ENCODE results near the gene ZNF354C. TPM values are rescaled to one million over a fixed set of nuclear protein-coding genes. Genes with fewer than 3 reads are reported as not detected.
A peak's percentile ranks its signal among the peaks of the same experiment; 100 is the strongest.

Gene ZNF354C
- total and polyA plus RNA-seq, 9 of the 15 experiments (the other 6 are each of a cell fraction or from before 2014, with no cell fraction given): 0.01 to 0.08 (median 0.03) TPM; not detected in 1

GRCh38 chr5:179023528-179024189, 36.5 kb upstream of the ZNF354C start, which contains the start of gene ZNF879 (continued):
- TF ChIP-seq, protein P1, sequence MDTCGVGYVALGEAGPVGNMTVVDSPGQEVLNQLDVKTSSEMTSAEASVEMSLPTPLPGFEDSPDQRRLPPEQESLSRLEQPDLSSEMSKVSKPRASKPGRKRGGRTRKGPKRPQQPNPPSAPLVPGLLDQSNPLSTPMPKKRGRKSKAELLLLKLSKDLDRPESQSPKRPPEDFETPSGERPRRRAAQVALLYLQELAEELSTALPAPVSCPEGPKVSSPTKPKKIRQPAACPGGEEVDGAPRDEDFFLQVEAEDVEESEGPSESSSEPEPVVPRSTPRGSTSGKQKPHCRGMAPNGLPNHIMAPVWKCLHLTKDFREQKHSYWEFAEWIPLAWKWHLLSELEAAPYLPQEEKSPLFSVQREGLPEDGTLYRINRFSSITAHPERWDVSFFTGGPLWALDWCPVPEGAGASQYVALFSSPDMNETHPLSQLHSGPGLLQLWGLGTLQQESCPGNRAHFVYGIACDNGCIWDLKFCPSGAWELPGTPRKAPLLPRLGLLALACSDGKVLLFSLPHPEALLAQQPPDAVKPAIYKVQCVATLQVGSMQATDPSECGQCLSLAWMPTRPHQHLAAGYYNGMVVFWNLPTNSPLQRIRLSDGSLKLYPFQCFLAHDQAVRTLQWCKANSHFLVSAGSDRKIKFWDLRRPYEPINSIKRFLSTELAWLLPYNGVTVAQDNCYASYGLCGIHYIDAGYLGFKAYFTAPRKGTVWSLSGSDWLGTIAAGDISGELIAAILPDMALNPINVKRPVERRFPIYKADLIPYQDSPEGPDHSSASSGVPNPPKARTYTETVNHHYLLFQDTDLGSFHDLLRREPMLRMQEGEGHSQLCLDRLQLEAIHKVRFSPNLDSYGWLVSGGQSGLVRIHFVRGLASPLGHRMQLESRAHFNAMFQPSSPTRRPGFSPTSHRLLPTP (IDR thresholded peaks at IDR 0.05; ENCODE audit: borderline replicate concordance, extremely low read depth, insufficient read length): no peak
- TF ChIP-seq BRD9 (IDR thresholded peaks at IDR 0.05; ENCODE audit: low read depth, partially characterized antibody) (no peak), BCL6 (CRISPR knock-in tag; IDR thresholded peaks at IDR 0.05) (no peak), NUFIP1 (IDR thresholded peaks at IDR 0.05; ENCODE audit: partially characterized antibody) (no peak), SMC3 (conservative IDR thresholded peaks at IDR 0.05; ENCODE audit: insufficient read depth, low read depth, low read length) (no peak), ZNF263 (CRISPR knock-in tag; IDR thresholded peaks at IDR 0.05; ENCODE audit: borderline replicate concordance) (no peak), TOE1 (IDR thresholded peaks at IDR 0.05; ENCODE audit: borderline replicate concordance) (peak; percentile 37; the same call in 1 of the 2 replicates), TOE1 (CRISPR knock-in tag; IDR thresholded peaks at IDR 0.05; ENCODE audit: borderline replicate concordance, low read depth) (no peak), SUPT5H (IDR thresholded peaks at IDR 0.05) (no peak), PRMT5 (CRISPR knock-in tag; IDR thresholded peaks at IDR 0.05) (no peak)
- TF ChIP-seq, protein P2, sequence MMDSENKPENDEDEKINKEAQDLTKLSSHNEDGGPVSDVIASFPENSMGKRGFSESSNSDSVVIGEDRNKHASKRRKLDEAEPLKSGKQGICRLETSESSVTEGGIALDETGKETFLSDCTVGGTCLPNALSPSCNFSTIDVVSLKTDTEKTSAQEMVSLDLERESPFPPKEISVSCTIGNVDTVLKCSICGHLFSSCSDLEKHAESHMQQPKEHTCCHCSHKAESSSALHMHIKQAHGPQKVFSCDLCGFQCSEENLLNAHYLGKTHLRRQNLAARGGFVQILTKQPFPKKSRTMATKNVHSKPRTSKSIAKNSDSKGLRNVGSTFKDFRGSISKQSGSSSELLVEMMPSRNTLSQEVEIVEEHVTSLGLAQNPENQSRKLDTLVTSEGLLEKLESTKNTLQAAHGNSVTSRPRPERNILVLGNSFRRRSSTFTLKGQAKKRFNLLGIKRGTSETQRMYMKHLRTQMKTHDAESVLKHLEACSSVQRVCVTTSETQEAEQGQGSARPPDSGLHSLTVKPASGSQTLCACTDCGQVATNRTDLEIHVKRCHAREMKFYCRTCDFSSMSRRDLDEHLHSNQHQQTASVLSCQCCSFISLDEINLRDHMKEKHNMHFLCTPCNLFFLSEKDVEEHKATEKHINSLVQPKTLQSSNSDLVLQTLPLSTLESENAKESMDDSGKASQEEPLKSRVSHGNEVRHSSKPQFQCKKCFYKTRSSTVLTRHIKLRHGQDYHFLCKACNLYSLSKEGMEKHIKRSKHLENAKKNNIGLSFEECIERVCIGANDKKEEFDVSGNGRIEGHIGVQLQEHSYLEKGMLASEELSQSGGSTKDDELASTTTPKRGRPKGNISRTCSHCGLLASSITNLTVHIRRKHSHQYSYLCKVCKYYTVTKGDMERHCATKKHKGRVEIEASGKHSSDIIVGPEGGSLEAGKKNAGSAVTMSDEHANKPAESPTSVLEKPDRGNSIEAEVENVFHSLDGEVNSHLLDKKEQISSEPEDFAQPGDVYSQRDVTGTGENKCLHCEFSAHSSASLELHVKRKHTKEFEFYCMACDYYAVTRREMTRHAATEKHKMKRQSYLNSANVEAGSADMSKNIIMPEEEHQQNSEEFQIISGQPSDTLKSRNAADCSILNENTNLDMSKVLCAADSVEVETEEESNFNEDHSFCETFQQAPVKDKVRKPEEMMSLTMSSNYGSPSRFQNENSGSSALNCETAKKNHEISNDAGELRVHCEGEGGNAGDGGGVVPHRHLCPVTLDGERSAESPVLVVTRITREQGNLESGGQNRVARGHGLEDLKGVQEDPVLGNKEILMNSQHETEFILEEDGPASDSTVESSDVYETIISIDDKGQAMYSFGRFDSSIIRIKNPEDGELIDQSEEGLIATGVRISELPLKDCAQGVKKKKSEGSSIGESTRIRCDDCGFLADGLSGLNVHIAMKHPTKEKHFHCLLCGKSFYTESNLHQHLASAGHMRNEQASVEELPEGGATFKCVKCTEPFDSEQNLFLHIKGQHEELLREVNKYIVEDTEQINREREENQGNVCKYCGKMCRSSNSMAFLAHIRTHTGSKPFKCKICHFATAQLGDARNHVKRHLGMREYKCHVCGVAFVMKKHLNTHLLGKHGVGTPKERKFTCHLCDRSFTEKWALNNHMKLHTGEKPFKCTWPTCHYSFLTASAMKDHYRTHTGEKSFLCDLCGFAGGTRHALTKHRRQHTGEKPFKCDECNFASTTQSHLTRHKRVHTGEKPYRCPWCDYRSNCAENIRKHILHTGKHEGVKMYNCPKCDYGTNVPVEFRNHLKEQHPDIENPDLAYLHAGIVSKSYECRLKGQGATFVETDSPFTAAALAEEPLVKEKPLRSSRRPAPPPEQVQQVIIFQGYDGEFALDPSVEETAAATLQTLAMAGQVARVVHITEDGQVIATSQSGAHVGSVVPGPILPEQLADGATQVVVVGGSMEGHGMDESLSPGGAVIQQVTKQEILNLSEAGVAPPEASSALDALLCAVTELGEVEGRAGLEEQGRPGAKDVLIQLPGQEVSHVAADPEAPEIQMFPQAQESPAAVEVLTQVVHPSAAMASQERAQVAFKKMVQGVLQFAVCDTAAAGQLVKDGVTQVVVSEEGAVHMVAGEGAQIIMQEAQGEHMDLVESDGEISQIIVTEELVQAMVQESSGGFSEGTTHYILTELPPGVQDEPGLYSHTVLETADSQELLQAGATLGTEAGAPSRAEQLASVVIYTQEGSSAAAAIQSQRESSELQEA (IDR thresholded peaks at IDR 0.05; ENCODE audit: low read depth): peak; percentile 95
- TF ChIP-seq, protein P3, sequence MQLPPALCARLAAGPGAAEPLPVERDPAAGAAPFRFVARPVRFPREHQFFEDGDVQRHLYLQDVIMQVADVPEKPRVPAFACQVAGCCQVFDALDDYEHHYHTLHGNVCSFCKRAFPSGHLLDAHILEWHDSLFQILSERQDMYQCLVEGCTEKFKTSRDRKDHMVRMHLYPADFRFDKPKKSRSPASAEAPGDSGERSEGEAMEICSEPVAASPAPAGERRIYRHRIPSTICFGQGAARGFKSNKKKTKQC (CRISPR knock-in tag; IDR thresholded peaks at IDR 0.05): no peak
